Measurements from ENCODE around the gene AIPL1. TPM values are rescaled to one million over a fixed set of nuclear protein-coding genes. Genes with fewer than 3 reads are reported as not detected.

AIPL1 gene
- total RNA-seq, 4 donors from 2014 or later, result not detected

GRCh38 chr17:6458460-6458950 lies 23.6 kb upstream of the AIPL1 start:
- no peak for TF ChIP-seq CTCF (IDR thresholded peaks at IDR 0.05; ENCODE audit: low read depth)

GRCh38 chr17:6457688-6458459 lies 23.0 kb upstream of the AIPL1 start:
- TF ChIP-seq CTCF (IDR thresholded peaks at IDR 0.05; ENCODE audit: low read depth), result no peak

GRCh38 chr17:6456914-6457687 lies 22.2 kb upstream of the AIPL1 start:
- no peak for TF ChIP-seq CTCF (IDR thresholded peaks at IDR 0.05; ENCODE audit: low read depth)

GRCh38 chr17:6456321-6456720 lies 21.4 kb upstream of the AIPL1 start:
- TF ChIP-seq CTCF (IDR thresholded peaks at IDR 0.05; ENCODE audit: low read depth), result no peak

- TF ChIP-seq CTCF (IDR thresholded peaks at IDR 0.05; ENCODE audit: low read depth), result no peak
Observed at GRCh38 chr17:6455321-6455705, 20.4 kb upstream of the AIPL1 start.

- no peak for TF ChIP-seq CTCF (IDR thresholded peaks at IDR 0.05; ENCODE audit: low read depth)
Observed at GRCh38 chr17:6454495-6455320, 19.8 kb upstream of the AIPL1 start.
